DOHH2 (cell line): ENCODE data around the gene UACA.

Experiments
- H3F3A ChIP-seq: fragments of 200-600 bp; sonication (generic), shearing (Covaris generic); 2 replicates; pipeline ENCODE4 v1.6.0; 2016; ENCODE audit warnings: antibody characterized with exemption, mild to moderate bottlenecking; ENCODE audit not compliant: control insufficient read depth, insufficient read depth
- H3K27ac ChIP-seq: fragments of 200-600 bp; sonication (generic); 2 replicates; pipeline ENCODE4 v1.5.1; 2014; ENCODE audit warnings: low read depth, mild to moderate bottlenecking, low read length, moderate library complexity
- H3K27me3 ChIP-seq: fragments of 200-600 bp; sonication (generic); 2 replicates; pipeline ENCODE4 v1.6.1; 2014; ENCODE audit warnings: mild to moderate bottlenecking, low read length, mixed read lengths; ENCODE audit not compliant: control insufficient read depth
- H3K36me3 ChIP-seq: fragments of 200-600 bp; sonication (generic); 2 replicates; pipeline ENCODE4 v1.6.1; 2014; ENCODE audit warnings: mild to moderate bottlenecking, low read length, moderate library complexity, mixed read lengths; ENCODE audit not compliant: control insufficient read depth
- H3K4me1 ChIP-seq: fragments of 200-600 bp; sonication (generic); 2 replicates; pipeline ENCODE4 v1.6.1; 2014; ENCODE audit warnings: mild to moderate bottlenecking, low read length, mixed read lengths; ENCODE audit not compliant: control insufficient read depth
- H3K4me2 ChIP-seq: fragments of 200-600 bp; sonication (generic); 2 replicates; pipeline ENCODE4 v1.6.0; 2014; ENCODE audit warnings: mild to moderate bottlenecking, low read length, moderate library complexity
- H3K4me3 ChIP-seq: fragments of 200-600 bp; sonication (generic); 2 replicates; pipeline ENCODE4 v1.5.1; 2014; ENCODE audit warnings: mild to moderate bottlenecking, low read length, mixed read lengths
- H3K79me2 ChIP-seq: fragments of 200-600 bp; sonication (generic); 2 replicates; pipeline ENCODE4 v1.6.1; 2014; ENCODE audit warnings: mild to moderate bottlenecking, low read length, mixed read lengths; ENCODE audit not compliant: control insufficient read depth
- H3K9me2 ChIP-seq: fragments of 200-600 bp; sonication (generic); replicated peaks from 2 replicates; pipeline ENCODE4 v1.6.1; 2014; ENCODE audit warnings: mild to moderate bottlenecking, low read length, mixed read lengths; ENCODE audit not compliant: control insufficient read depth
- H3K9me3 ChIP-seq: fragments of 200-600 bp; sonication (generic); 2 replicates; pipeline ENCODE4 v1.6.1; 2014; ENCODE audit warnings: antibody characterized with exemption, low read length, mixed read lengths; ENCODE audit not compliant: control insufficient read depth, insufficient read depth
- H4K20me1 ChIP-seq: fragments of 200-600 bp; sonication (generic); 2 replicates; pipeline ENCODE4 v1.6.0; 2014; ENCODE audit warnings: low read depth, mild to moderate bottlenecking, antibody characterized with exemption, low read length, moderate library complexity; ENCODE audit not compliant: control insufficient read depth, insufficient read depth
- EZH2phosphoT487 ChIP-seq: fragments of 200-600 bp; sonication (generic); IDR thresholded peaks from 2 replicates; pipeline ENCODE4 v1.6.1; 2017; ENCODE audit warnings: borderline replicate concordance, mild to moderate bottlenecking, antibody characterized with exemption, low read length, moderate library complexity, mixed read lengths
- TF ChIP-seq, protein P1 (sequence below): fragments of 200-600 bp; sonication (generic); IDR thresholded peaks from one replicate; pipeline ENCODE4 v1.5.1; 2014; ENCODE audit warnings: antibody characterized with exemption, mild to moderate bottlenecking, low read depth, low read length; ENCODE audit not compliant: poor library complexity, severe bottlenecking

The UACA gene

GRCh38 chr15:70707686-70708300 is 55.6 kb downstream of the UACA start:
- Histone ChIP-seq H3K4me1 (no peaks in the 10 kb centered on the region), H3F3A (no peaks in the 10 kb centered on the region)

GRCh38 chr15:70704731-70705130 is 58.6 kb downstream of the UACA start:
- Histone ChIP-seq H3K9me2 (no peaks in the 10 kb centered on the region), H3K9me3 (no peaks in the 10 kb centered on the region), H3K27me3 (0 out of 2 replicates have a peak, but pooled peaks cover 5% of the 10 kb centered on the region), H3F3A (no peaks in the 10 kb centered on the region), H3K4me2 (no peak overlapping the region), H3K4me3 (no peak overlapping the region), H4K20me1 (no peaks in the 10 kb centered on the region), H3K4me1 (no peaks in the 10 kb centered on the region), H3K27ac (no peak overlapping the region), H3K36me3 (no peaks in the 10 kb centered on the region), H3K79me2 (no peaks in the 10 kb centered on the region)
- TF ChIP-seq, protein P1, sequence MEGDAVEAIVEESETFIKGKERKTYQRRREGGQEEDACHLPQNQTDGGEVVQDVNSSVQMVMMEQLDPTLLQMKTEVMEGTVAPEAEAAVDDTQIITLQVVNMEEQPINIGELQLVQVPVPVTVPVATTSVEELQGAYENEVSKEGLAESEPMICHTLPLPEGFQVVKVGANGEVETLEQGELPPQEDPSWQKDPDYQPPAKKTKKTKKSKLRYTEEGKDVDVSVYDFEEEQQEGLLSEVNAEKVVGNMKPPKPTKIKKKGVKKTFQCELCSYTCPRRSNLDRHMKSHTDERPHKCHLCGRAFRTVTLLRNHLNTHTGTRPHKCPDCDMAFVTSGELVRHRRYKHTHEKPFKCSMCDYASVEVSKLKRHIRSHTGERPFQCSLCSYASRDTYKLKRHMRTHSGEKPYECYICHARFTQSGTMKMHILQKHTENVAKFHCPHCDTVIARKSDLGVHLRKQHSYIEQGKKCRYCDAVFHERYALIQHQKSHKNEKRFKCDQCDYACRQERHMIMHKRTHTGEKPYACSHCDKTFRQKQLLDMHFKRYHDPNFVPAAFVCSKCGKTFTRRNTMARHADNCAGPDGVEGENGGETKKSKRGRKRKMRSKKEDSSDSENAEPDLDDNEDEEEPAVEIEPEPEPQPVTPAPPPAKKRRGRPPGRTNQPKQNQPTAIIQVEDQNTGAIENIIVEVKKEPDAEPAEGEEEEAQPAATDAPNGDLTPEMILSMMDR = no peak

More at GRCh38 chr15:70707686-70708300, 55.6 kb downstream of the UACA start:
- Histone ChIP-seq H3K36me3 (no peaks in the 10 kb centered on the region), H3K9me2 (no peaks in the 10 kb centered on the region), H3K27ac (no peak overlapping the region), H4K20me1 (no peaks in the 10 kb centered on the region), H3K9me3 (no peaks in the 10 kb centered on the region), H3K79me2 (no peaks in the 10 kb centered on the region), H3K27me3 (0 out of 2 replicates have a peak, but pooled peaks cover 2% of the 10 kb centered on the region), H3K4me2 (no peak overlapping the region), H3K4me3 (no peak overlapping the region)
- no peak for TF ChIP-seq EZH2phosphoT487
- TF ChIP-seq, protein P1 = no peak

GRCh38 chr15:70704166-70704565 is 59.2 kb downstream of the UACA start:
- no peak for TF ChIP-seq EZH2phosphoT487
- TF ChIP-seq, protein P1 = no peak
- H3K4me1 ChIP-seq = no peaks in the 10 kb centered on the region
- no peaks in the 10 kb centered on the region for H3K9me3 ChIP-seq
- H3K9me2 ChIP-seq = no peaks in the 10 kb centered on the region
- H3K36me3 ChIP-seq = no peaks in the 10 kb centered on the region
- no peaks in the 10 kb centered on the region for H3K79me2 ChIP-seq
- no peak overlapping the region for H3K4me3 ChIP-seq
- peaks cover 9% of the 10 kb centered on the region; the same call in 1 of the 2 replicates for H3K27me3 ChIP-seq
- H3F3A ChIP-seq = no peaks in the 10 kb centered on the region
- no peak overlapping the region for H3K4me2 ChIP-seq
- no peak overlapping the region for H3K27ac ChIP-seq
- no peaks in the 10 kb centered on the region for H4K20me1 ChIP-seq
